ENCODE data around the gene KLRC3.
"Not testable (repeated sequence)": the region's sequence is repeated elsewhere in the genome, so short reads cannot be mapped to it uniquely, and the experiment has no call there.

KLRC3 gene

DNA sequence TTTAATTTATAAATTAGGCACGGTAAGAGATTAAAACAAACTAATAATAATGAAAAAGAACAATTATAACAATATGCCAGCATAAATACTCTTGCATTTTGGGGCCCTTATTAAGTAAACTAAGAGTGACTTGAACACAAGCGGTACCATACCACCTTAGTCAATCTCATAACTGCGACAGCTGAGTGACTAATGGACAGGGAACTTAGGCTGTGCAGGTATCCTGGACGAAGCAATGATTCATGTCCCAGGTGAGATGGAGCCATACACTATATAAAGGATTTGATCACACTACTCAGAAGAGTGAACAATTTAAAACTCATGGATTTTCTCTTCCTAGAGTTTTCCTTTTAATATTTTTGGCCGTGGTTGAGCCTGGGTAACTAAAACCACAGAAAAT is 15.1 kb downstream of the KLRC3 start:
- Histone ChIP-seq H3K36me3 (ENCODE audit: control insufficient read depth, insufficient read depth, low read length) (no peaks in the 10 kb centered on the region), H3K4me3 (ENCODE audit: insufficient read depth, low read depth, low read length, poor library complexity, severe bottlenecking) (no peak overlapping the region), H3K9me3 (ENCODE audit: control insufficient read depth, low read length) (no peaks in the 10 kb centered on the region), H3K4me1 (ENCODE audit: control insufficient read depth, insufficient read depth, low read length, poor library complexity, severe bottlenecking) (no peaks in the 10 kb centered on the region), H3K27ac (ENCODE audit: insufficient read depth, low read length, poor library complexity, severe bottlenecking) (no peak overlapping the region), H3K27me3 (replicated peaks; ENCODE audit: control insufficient read depth, insufficient read depth, low read length, poor library complexity, severe bottlenecking) (no peaks in the 10 kb centered on the region)
- no peak for DNase-seq

DNA sequence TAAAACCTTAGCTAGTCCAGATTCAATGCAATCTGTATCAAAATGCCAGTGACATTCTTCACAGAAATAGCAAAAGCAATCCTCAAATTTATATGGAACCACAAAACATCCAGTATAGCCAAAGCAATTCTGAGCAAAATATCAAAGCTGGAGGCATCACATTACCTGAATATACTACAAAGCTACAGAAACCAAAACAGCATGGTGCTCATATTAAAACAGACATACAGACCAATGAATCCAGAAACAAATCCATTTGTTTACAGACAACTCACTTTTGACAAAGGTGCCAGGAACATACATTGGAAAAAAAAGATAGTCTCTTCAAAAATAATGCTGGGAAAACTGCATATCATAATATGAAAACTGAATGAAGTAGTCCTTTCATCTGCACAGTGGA is 15.6 kb downstream of the KLRC3 start:
- H3K36me3 ChIP-seq (ENCODE audit: control insufficient read depth, insufficient read depth, low read length), result no peaks in the 10 kb centered on the region
- no peak for DNase-seq

DNA sequence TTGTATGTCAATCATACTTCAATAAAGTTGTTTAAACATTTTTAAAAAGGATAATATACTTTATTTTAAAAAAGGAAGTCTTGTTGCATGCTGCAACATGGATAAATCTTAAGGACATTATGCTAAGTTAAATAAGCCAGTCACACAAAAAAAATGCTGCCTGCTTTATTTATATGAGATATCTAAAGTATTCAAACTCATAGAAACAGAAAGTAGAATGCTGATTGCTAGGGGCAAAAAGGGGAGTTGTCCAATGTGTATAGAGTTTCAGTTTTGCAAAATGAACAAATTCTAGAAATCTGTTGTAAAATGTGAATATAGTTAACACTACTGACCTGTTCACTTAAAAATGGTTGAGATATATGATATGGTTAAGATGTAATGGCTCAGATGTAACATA is 19.6 kb downstream of the KLRC3 start:
- DNase-seq, result no peak
- Histone ChIP-seq H3K27me3 (replicated peaks; ENCODE audit: control insufficient read depth, insufficient read depth, low read length, poor library complexity, severe bottlenecking) (no peaks in the 10 kb centered on the region), H3K36me3 (ENCODE audit: control insufficient read depth, insufficient read depth, low read length) (no peaks in the 10 kb centered on the region), H3K4me1 (ENCODE audit: control insufficient read depth, insufficient read depth, low read length, poor library complexity, severe bottlenecking) (no peaks in the 10 kb centered on the region), H3K4me3 (ENCODE audit: insufficient read depth, low read depth, low read length, poor library complexity, severe bottlenecking) (no peak overlapping the region), H3K9me3 (ENCODE audit: control insufficient read depth, low read length) (no peaks in the 10 kb centered on the region), H3K27ac (ENCODE audit: insufficient read depth, low read length, poor library complexity, severe bottlenecking) (no peak overlapping the region)

More for the DNA sequence above, 15.6 kb downstream of the KLRC3 start:
- Histone ChIP-seq H3K4me3 (ENCODE audit: insufficient read depth, low read depth, low read length, poor library complexity, severe bottlenecking) (no peak overlapping the region), H3K9me3 (ENCODE audit: control insufficient read depth, low read length) (no peaks in the 10 kb centered on the region), H3K27me3 (replicated peaks; ENCODE audit: control insufficient read depth, insufficient read depth, low read length, poor library complexity, severe bottlenecking) (no peaks in the 10 kb centered on the region), H3K27ac (ENCODE audit: insufficient read depth, low read length, poor library complexity, severe bottlenecking) (no peak overlapping the region), H3K4me1 (ENCODE audit: control insufficient read depth, insufficient read depth, low read length, poor library complexity, severe bottlenecking) (no peaks in the 10 kb centered on the region)

DNA sequence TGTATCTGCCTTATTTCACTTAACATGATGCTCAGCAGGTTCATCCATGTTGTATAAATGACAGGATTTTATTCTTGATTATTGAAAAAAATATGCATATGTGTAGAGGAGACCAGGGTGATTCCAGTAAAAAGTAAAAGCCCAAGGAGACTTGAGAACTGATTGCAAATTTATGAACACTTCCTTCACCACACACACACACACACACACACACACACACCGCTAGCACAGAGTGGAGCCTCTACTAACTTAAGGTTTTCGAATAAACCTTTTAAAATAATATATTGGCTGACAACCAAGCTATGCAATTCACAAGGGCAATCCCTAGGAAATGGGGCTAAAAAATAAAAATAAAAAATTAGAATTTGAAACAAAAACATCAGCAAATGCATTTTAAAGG is 22.2 kb downstream of the KLRC3 start:
- no peaks in the 10 kb centered on the region for H3K4me1 ChIP-seq (ENCODE audit: control insufficient read depth, insufficient read depth, low read length, poor library complexity, severe bottlenecking)
- H3K27ac ChIP-seq (ENCODE audit: insufficient read depth, low read length, poor library complexity, severe bottlenecking), result no peak overlapping the region
- no peaks in the 10 kb centered on the region for H3K9me3 ChIP-seq (ENCODE audit: control insufficient read depth, low read length)
- H3K36me3 ChIP-seq (ENCODE audit: control insufficient read depth, insufficient read depth, low read length), result no peaks in the 10 kb centered on the region
- no peak overlapping the region for H3K4me3 ChIP-seq (ENCODE audit: insufficient read depth, low read depth, low read length, poor library complexity, severe bottlenecking)
- no peak for DNase-seq
- no peaks in the 10 kb centered on the region for H3K27me3 ChIP-seq (replicated peaks; ENCODE audit: control insufficient read depth, insufficient read depth, low read length, poor library complexity, severe bottlenecking)

DNA sequence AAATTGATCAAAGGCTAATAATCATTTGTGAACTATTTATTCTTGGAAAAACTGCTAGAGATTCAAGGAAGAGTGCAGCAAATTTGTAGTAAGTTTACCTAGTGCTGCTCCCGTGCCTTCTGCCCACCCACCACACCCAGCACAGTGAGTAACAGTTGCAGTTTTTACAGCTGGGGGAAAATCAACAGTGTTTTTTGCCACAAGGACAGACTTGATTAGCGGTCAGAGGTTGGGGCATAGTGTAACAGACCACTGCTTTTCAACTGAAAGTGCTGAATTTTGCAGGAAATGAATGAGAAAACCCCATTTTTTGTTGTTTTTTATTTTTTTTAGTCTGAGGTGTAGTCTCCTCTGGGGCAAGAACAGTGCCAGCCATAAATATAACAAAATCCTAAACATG is 23.1 kb downstream of the KLRC3 start:
- DNase-seq, result no peak
- H3K27me3 ChIP-seq (replicated peaks; ENCODE audit: control insufficient read depth, insufficient read depth, low read length, poor library complexity, severe bottlenecking), result no peaks in the 10 kb centered on the region
- H3K27ac ChIP-seq (ENCODE audit: insufficient read depth, low read length, poor library complexity, severe bottlenecking), result no peak overlapping the region
- H3K36me3 ChIP-seq (ENCODE audit: control insufficient read depth, insufficient read depth, low read length), result no peaks in the 10 kb centered on the region
- H3K9me3 ChIP-seq (ENCODE audit: control insufficient read depth, low read length), result no peaks in the 10 kb centered on the region
- H3K4me1 ChIP-seq (ENCODE audit: control insufficient read depth, insufficient read depth, low read length, poor library complexity, severe bottlenecking), result no peaks in the 10 kb centered on the region
- no peak overlapping the region for H3K4me3 ChIP-seq (ENCODE audit: insufficient read depth, low read depth, low read length, poor library complexity, severe bottlenecking)

DNA sequence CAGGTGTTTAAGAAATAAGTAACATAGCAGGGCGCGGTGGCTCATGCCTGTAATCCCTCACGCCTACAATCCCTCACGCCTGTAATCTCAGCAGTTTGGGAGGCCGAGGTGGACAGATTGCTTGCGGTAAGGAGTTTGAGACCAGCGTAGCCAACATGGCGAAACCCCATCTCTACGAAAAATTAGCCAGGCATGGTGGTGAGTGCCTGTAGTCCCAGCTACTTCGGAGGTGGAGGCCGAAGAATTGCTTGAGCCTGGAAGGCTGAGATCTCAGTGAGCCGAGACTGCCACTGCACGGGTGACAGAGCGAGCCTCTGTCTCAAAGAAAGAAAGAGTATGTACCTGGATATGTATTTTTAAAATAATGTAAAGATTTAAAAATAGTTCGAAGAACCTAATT is 24.2 kb downstream of the KLRC3 start:
- not testable (repeated sequence) for DNase-seq

DNA sequence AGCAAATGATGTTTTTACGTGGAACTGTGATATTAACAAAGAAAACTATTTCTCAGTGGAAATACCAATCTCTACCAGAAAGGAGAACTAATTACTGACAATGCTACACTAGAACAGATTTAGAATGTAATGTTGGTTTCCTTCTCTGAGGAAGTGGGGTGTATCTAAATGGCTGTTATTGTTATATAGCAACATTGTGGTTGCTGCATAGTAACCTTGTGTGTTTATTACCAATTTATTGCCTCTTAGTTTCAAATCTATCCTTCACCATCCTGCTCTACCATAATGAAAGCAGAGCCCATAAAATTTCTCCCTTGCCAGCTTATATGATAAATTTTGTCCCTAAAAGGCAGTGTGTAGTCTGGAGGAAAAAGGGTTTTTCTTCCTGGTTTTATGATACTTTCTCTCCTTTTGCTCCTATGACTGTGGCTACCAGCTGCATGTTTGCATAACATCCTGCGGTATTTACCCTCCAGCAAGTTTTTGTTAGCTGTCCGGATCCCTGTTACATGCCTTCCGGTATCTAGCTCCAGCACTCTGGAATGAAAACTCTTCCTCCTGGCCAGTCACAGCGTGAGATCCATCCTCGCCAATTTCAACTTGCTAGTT is 24.9 kb downstream of the KLRC3 start:
- Histone ChIP-seq H3K27ac (ENCODE audit: insufficient read depth, low read length, poor library complexity, severe bottlenecking) (no peak overlapping the region), H3K4me1 (ENCODE audit: control insufficient read depth, insufficient read depth, low read length, poor library complexity, severe bottlenecking) (no peaks in the 10 kb centered on the region), H3K36me3 (ENCODE audit: control insufficient read depth, insufficient read depth, low read length) (no peaks in the 10 kb centered on the region), H3K4me3 (ENCODE audit: insufficient read depth, low read depth, low read length, poor library complexity, severe bottlenecking) (no peak overlapping the region), H3K9me3 (ENCODE audit: control insufficient read depth, low read length) (no peaks in the 10 kb centered on the region), H3K27me3 (replicated peaks; ENCODE audit: control insufficient read depth, insufficient read depth, low read length, poor library complexity, severe bottlenecking) (no peaks in the 10 kb centered on the region)
- no peak for DNase-seq

More for the DNA sequence above, 24.2 kb downstream of the KLRC3 start:
- not testable (repeated sequence) for H3K9me3 ChIP-seq (ENCODE audit: control insufficient read depth, low read length); H3K36me3 ChIP-seq (ENCODE audit: control insufficient read depth, insufficient read depth, low read length); H3K4me3 ChIP-seq (ENCODE audit: insufficient read depth, low read depth, low read length, poor library complexity, severe bottlenecking); H3K27me3 ChIP-seq (replicated peaks; ENCODE audit: control insufficient read depth, insufficient read depth, low read length, poor library complexity, severe bottlenecking); H3K27ac ChIP-seq (ENCODE audit: insufficient read depth, low read length, poor library complexity, severe bottlenecking); H3K4me1 ChIP-seq (ENCODE audit: control insufficient read depth, insufficient read depth, low read length, poor library complexity, severe bottlenecking)

DNA sequence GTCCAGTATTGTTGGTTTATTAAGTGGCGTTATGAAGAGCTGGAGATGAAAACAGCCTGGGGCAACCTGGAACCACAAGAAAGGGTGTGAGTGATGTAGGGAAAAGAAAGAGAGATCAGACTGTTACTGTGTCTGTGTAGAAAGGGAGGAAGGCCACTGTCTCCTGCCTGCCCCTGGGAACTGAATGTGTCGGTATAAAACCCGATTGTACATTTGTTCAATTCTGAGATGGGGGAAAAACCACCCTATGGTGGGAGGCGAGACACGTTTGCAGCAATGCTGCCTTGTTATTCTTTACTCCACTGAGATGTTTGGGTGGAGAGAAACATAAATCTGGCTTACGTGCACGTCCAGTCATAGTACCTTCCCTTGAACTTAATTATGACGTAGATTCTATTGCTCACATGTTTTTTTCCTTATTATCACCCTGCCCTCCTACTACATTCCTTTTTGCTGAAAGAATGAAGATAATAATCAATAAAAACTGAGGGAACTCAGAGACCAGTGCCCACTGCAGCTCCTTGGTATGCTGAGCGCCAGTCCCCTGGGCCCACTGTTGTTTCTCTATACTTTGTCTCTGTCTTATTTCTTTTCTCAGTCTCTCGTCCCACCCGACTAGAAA is 25.8 kb downstream of the KLRC3 start:
- H3K27ac ChIP-seq (ENCODE audit: insufficient read depth, low read length, poor library complexity, severe bottlenecking); DNase-seq; H3K4me3 ChIP-seq (ENCODE audit: insufficient read depth, low read depth, low read length, poor library complexity, severe bottlenecking); H3K27me3 ChIP-seq (replicated peaks; ENCODE audit: control insufficient read depth, insufficient read depth, low read length, poor library complexity, severe bottlenecking); H3K9me3 ChIP-seq (ENCODE audit: control insufficient read depth, low read length); H3K4me1 ChIP-seq (ENCODE audit: control insufficient read depth, insufficient read depth, low read length, poor library complexity, severe bottlenecking); H3K36me3 ChIP-seq (ENCODE audit: control insufficient read depth, insufficient read depth, low read length): not testable (repeated sequence)

DNA sequence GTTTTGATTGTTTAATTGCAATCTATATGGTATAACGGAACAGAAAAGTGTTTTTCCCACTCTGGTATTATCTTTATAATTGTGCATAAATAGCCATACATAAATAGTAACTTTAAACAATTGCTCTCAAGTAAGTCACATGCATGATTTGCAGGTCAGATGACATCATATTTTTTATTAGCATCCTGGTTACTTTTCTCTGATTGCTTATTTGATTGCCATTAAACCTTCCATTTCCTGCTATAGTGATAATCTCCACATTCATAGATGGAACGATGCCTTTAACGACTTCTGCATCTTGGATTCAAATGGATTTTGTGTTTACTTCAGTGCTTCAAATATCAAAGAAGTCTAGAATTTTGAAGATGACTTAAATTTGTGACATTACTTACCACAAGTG is 27.1 kb downstream of the KLRC3 start:
- no peaks in the 10 kb centered on the region for H3K4me1 ChIP-seq (ENCODE audit: control insufficient read depth, insufficient read depth, low read length, poor library complexity, severe bottlenecking)
- no peaks in the 10 kb centered on the region for H3K27me3 ChIP-seq (replicated peaks; ENCODE audit: control insufficient read depth, insufficient read depth, low read length, poor library complexity, severe bottlenecking)
- H3K27ac ChIP-seq (ENCODE audit: insufficient read depth, low read length, poor library complexity, severe bottlenecking), result no peak overlapping the region
- H3K4me3 ChIP-seq (ENCODE audit: insufficient read depth, low read depth, low read length, poor library complexity, severe bottlenecking), result no peak overlapping the region
- H3K36me3 ChIP-seq (ENCODE audit: control insufficient read depth, insufficient read depth, low read length), result no peaks in the 10 kb centered on the region
- H3K9me3 ChIP-seq (ENCODE audit: control insufficient read depth, low read length), result no peaks in the 10 kb centered on the region
- DNase-seq, result no peak

DNA sequence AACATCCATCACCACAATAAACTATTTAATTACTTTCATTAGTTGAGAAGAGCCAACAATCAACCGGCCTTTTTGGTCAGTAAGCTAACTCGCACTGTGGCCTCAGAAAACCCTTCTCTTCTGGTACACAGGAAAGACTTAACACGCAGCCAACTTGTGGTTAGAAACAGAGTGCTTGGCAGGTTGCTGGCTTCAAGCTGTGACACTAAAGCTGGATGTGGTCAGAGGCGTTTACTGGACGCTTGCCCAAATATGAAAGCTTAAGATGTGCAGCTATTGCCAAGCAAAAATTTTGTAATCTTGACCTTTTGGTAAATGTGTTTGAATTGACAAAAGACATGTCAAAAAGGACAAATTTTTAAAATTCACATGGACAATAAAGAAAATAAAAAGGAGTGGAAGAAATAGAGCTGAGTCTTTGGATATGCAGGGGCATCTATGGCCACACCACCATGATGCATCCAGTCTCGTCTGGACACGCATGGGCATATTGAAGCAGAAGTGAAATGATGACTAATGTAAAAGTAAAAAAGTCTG is 27.9 kb downstream of the KLRC3 start:
- Histone ChIP-seq H3K4me3 (ENCODE audit: insufficient read depth, low read depth, low read length, poor library complexity, severe bottlenecking) (no peak overlapping the region), H3K9me3 (ENCODE audit: control insufficient read depth, low read length) (no peaks in the 10 kb centered on the region), H3K27ac (ENCODE audit: insufficient read depth, low read length, poor library complexity, severe bottlenecking) (no peak overlapping the region), H3K36me3 (ENCODE audit: control insufficient read depth, insufficient read depth, low read length) (no peaks in the 10 kb centered on the region), H3K4me1 (ENCODE audit: control insufficient read depth, insufficient read depth, low read length, poor library complexity, severe bottlenecking) (no peaks in the 10 kb centered on the region), H3K27me3 (replicated peaks; ENCODE audit: control insufficient read depth, insufficient read depth, low read length, poor library complexity, severe bottlenecking) (no peaks in the 10 kb centered on the region)
- DNase-seq, result no peak
